Epithelial cell of prostate (primary cell): ENCODE results near the gene FAM181B.
A peak's percentile ranks its signal among the peaks of the same experiment; 100 is the strongest.

Experiments used
- DNase-seq: peaks from one replicate; pipeline ENCODE4 v3.0.0-alpha.2; 2011; ENCODE audit warnings: low read depth, low spot score
- H3K27ac ChIP-seq: fragments of 450-650 bp; 2 replicates; pipeline ENCODE4 v1.5.1; 2017; ENCODE audit warnings: mild to moderate bottlenecking

Gene FAM181B

DNA sequence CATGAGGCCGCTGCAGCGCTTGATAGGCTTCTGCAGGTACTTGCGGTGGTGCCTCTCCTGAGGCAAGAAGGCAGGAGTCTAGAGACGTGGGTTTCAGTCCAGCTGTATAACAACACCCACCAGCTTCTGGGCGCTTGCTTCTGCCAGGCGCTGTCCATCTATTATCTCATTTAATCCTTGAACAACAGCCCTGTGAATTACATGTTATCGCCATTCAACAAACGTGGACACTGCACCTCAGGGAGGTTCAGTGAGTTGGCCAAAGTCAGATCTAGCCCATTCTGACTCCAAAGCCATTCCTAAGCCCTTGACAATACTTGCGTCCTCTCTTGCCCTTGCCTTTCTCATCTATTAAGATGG is 436 bp upstream of the FAM181B start:
- no peak for DNase-seq
- no peak overlapping the region for H3K27ac ChIP-seq

GRCh38 chr11:82732734-82733443 is 775 bp downstream of the FAM181B start:
- no peak for DNase-seq
- no peak overlapping the region for H3K27ac ChIP-seq

DNA sequence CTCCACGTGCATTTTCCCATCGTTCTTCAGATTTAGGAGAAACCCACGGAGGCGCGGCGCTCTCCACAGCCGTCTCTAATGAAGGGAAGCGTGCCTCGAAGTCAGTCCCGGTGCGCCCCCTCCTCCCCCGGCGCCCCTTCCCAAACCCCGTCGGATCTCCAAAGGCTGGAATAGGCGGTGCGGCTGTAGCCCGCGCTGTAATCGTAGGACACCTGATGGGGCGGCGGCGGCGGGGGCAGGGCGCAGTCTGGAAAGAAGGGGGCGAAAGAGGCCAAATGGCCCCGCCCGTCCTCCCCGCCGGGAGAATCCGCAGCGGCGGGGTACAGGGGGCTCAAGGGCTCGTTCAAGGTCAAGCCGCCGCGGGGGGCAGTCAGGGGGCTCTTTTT is 1.3 kb downstream of the FAM181B start:
- DNase-seq, result no peak
- H3K27ac ChIP-seq, result no peak overlapping the region

DNA sequence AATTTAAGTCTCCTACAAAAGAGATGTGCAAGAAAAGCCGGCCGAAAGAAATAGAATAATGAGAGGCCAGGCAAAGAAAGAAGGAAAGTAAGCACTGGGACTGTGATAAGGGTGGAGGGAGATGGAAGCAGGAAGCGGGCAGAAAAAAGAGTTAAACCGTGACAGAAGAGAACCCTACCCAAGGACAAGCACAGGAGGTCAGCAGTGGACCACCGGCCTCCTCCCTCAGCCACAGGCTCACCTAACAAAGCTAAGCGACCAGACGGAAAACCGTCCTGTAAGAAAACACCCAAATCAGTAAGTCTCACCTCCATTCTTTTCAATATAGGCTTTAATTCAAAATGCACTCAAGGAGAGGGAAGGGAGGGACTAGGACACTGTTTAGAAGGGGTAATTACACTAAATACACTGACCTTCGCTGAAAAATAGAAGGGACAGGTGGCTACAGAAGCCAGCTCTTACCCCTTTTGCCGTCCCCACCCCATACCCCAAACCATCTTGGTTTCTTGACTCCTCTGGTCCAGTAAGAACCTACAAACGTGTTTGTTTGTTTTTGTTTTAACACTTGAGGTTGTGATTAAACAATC is 1.9 kb downstream of the FAM181B start:
- no peak for DNase-seq
- no peak overlapping the region for H3K27ac ChIP-seq

DNA sequence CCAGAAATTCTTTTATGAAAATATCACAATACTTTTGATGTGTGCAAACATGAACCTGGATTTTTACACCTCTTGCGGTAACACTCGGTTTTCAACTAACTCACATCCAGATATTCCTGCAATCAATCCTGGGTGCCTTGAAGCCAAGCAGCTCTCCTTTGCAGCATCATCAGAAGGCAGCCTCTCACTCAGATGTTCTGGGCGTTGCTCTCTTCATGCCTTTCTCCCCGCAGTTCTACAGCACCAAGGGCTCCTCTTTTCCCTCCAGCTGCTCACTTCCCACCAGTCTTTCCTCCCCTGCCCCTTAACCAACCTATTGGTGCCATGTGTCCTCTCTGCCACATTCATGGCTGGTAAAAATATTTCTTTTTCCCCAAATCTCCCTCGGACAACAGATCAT is 2.9 kb downstream of the FAM181B start:
- H3K27ac ChIP-seq, result no peak overlapping the region

DNA sequence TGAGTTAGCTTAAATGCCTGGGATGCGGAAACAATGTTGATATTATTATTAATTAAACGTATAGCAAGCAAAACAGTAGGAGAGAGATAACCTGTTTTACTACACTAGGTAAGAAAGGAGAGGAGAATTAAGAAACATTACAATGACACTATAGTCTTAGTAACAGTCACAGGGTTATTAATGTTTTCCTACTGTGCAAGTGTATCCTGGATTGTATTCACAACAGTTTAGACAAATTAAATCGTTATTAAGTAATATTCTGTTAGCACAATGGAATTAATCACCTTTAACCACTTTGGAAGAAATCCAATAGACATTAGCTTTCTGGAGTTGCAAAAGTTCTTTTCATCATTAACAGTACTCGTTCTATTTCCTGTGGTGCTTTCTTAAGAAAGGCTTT is 3.4 kb downstream of the FAM181B start:
- no peak overlapping the region for H3K27ac ChIP-seq
- no peak for DNase-seq

More for the DNA sequence above, 2.9 kb downstream of the FAM181B start:
- DNase-seq, result no peak

DNA sequence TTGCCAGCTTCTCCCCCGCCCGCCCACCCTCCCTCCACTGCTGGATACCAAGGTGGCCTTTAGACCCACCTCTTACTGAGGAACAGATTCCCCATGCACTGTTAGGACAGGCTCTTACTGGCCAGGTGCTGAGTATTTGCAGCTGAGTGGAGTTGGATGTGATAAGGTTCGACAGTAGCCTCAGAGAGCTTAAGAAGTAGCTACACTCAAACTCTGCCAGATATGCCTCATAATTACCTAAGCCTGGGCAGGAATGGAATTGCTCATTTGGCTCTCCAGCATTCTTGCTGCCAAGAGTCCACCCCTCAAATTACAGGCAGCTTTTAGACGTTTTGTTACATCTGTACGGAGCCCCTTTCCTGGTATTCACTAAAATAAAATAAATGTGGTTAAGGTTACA is 9.6 kb downstream of the FAM181B start:
- no peak overlapping the region for H3K27ac ChIP-seq
- no peak for DNase-seq

DNA sequence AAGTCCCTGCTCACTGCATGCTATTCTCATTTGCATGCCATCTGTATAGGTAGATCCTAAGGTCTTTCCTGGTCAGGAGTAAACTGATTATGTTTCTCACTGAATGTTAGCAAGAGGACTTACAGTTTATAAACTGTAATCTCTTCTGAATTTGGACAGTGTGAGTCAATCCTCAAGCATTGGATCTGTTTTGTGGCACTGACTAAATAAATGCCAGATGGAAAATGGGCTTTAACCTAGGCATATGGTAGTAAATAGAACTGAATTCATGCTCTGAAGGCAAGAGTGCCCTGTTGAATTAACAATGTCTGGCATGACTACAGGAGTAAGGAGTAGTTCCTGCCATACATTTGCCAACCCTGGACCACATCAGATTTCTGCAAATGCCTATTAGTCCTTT is 11.4 kb downstream of the FAM181B start:
- DNase-seq, result no peak
- no peak overlapping the region for H3K27ac ChIP-seq

DNA sequence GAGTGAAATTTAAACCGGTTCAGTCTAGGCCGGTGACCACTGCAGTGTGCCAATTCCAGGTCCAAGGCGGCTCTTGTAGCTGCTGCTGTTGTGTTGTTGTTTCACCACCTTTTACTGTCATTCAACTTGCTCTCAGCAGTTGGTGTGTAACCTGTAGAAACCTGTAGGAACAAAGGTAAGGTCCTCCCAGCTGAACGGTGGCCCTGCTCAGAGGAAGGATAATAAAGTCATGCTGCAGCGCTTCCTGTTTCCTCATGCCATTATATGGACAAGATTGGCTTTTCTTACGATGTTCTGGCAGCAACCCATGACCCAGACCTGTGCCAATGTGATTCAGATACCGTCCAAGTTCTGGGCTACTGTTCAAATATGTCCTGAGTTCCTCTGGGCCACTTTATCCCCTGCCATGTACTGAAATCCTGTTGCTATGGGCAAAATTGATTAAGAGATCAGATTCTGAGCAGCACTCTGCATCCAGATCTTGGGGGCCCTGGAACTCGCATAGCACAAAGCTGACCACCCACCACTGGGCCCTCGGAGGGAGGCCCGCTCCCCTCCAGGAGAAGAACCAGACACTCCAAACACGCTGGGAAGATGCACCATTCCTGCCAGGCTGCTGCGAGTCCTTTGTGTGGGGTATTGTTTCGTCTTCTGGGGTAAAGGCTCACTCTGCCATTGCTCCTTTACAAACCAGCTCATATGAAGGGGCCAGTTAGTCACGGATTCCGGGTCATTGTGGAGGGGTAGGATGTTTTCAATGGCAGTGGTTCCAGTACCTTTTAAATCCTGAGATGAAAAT is 13.2 kb downstream of the FAM181B start:
- H3K27ac ChIP-seq, result peak overlapping the region; percentile 13
- DNase-seq, result no peak

DNA sequence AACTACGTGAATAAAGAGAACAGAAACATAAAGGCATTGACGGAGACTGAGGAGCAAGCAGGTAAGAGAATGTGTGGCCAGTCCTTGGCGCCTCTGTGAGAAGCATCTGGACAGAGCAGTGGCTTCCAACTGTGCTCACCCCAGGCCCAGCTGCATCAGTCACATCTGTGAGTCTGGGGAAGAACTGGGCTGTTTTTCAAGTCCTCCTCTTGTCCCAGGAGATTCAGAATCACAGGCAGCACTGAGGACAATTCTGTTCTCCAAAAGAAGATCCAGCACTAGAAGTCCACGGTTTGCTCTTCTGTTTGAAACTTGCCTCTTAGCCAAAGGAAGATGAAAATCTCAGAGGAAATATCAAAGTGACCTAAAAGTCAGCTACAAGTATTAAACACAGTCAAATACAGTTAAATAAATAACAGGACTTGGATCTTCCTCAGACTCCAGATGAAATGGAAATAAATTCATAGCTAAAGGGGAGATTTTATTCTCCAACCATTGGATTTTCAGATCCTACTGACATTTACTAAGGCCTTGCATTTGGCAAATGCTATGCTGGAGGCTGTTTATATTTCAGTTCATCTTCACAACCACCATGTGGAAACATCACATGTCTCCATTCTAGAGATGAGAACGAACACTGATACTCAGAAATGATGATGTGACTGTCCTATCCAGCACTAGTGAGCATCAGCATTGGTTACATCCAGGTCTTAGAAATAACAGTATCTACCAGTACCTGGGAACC is 14.1 kb downstream of the FAM181B start:
- DNase-seq, result no peak
- H3K27ac ChIP-seq, result peak overlapping the region; percentile 13

DNA sequence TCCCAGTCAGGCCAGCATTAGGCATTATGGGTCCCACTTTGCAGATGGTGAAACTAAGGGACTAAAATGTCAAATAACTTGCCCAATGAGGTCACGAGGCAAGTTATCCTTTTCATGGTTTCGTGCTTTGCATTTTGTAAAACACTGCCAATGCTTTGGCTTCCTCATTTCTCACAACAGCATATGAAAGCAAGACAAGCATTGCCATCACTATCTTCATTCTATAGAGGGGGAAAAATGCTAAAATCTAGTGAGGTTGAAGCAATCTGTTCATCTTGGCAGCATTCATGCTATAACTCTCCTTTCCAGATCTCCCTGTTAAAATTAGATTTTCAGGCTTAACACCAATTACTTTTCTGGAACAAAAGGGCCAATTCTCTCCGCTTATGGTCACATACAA is 14.8 kb downstream of the FAM181B start:
- DNase-seq, result no peak
- H3K27ac ChIP-seq, result no peak overlapping the region

- DNase-seq, result no peak
- no peak overlapping the region for H3K27ac ChIP-seq
Observed at GRCh38 chr11:82718307-82718706, 15.4 kb downstream of the FAM181B start.

DNA sequence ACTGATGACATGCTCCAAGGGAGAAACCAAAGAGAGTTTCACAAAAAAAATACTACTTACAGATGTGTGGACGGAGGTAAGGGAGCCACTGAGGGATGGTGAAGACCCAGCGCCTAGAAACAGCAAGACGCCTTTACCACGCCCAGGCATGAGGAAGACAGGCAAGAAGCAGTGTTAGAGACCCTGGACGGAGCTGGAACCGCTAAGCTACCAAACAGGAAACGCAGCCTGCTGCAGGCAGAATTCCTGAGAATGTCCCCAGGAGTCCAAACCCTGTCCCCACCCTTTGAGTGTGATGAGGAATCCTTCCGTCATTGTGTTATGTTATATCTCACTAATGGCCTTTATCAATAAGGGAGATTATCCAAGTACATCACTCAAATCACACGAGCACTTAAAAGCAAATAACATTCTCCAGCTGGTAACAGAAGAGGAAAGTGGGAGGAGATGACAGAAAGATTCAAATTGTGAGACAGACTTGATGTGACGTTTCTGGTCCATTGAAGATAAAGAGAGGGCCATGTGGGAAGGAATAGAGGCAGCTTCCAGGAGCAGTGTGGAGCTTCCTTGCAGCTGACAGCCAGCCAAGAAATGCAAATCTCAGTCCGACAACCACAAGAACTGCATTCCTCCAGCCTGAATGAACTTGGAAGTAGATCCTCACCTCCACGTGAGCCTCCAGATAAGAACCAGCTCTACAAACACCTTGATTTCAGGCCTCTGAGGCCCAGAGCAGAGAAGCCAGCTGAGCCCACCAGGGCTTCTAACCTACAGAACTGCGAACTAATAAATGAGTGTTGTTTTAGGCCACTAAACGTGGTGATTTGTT is 19.1 kb downstream of the FAM181B start:
- no peak for DNase-seq
- no peak overlapping the region for H3K27ac ChIP-seq

GRCh38 chr11:82711648-82712047 is 22.0 kb downstream of the FAM181B start:
- H3K27ac ChIP-seq, result no peak overlapping the region
- no peak for DNase-seq

DNA sequence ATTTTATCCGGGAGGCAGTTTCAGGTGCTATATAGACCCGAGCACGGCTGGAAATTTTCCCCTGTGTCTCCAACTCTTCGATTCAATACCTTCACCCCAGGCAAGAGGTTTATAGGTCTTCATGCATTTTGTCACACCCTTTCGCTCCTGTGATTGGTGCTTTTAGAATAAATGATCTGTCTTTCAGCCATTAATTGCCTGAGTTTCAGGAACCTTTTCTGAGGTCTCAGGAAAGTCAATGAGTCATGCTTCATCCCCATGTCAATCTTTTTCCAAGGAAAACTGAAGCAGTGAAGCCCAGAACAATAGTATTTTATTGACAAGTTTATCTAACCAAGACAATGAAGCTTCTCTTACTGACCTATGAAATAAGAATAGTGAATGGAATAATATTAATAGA is 29.9 kb downstream of the FAM181B start:
- DNase-seq, result no peak
- H3K27ac ChIP-seq, result no peak overlapping the region

GRCh38 chr11:82703226-82703625 is 30.4 kb downstream of the FAM181B start:
- no peak overlapping the region for H3K27ac ChIP-seq
- no peak for DNase-seq

DNA sequence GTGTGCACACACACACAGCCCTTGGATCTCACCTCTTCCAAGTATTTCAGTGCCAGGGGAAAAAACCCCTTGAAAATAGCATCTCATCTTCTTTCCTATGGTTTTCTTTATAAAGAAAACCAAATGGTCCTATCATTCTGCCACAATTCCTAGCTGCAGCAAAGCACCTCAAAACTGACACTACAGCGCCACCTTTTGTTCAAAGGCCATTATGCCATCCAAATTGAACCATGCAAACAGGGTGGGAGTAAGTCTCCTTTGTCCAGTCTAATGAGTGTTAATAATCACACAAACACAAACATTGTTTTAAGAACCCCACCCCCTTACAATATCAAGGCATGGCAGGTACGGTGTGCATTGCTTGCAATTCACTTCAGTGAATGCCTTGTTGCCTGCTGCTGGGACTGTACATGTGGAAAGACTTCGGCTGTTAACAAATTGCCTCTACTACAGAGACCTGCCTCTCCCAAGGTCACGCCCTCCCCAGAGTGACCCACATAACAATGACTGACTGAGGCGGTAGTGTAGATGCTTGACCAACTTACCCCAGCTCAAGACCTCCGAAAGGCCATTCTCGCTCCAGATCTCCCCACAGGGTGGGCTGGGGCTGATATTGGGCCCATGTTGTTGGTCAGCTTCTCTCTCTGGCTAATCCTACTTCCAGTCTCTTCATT is 31.7 kb downstream of the FAM181B start:
- H3K27ac ChIP-seq, result no peak overlapping the region
- no peak for DNase-seq

GRCh38 chr11:82698576-82699352 is 34.9 kb downstream of the FAM181B start:
- no peak overlapping the region for H3K27ac ChIP-seq
- no peak for DNase-seq

GRCh38 chr11:82692981-82693380 is 40.7 kb downstream of the FAM181B start:
- H3K27ac ChIP-seq, result no peak overlapping the region
- DNase-seq, result no peak
